HCT116 (cell line): Measurements from ENCODE around the gene RFX8. TPM values are rescaled to one million over a fixed set of nuclear protein-coding genes. Genes with fewer than 3 reads are reported as not detected.
A peak's percentile ranks its signal among the peaks of the same experiment; 100 is the strongest.

Experiments
- ATAC-seq: fragments of 200-7000 bp; cut with Tn5 transposase; 2 replicates; pipeline ENCODE4 v1.9.1; 2020; ENCODE audit warnings: mild to moderate bottlenecking, moderate library complexity
- BruUV-seq: library from RNA; stranded (reverse); fragments of 400-500 nt; replicated peaks from 2 replicates; lab custom pipeline; 2021; lab: Mats Ljungman, UMichigan
- CTCF ChIA-PET: fragments of 300-600 bp; sonication (Branson Sonifier 250); formaldehyde crosslinking; loops from one replicate; lab custom pipeline; 2021; ENCODE audit warnings: antibody characterized with exemption; lab: Charles Lee
- POLR2A ChIA-PET: fragments of 300-600, 350-600 bp; sonication (Branson Sonifier 250); formaldehyde crosslinking; loops from one replicate; lab custom pipeline; 2021; ENCODE audit warnings: antibody characterized with exemption; lab: Charles Lee
- RAD21 ChIA-PET, 2 experiments: fragments of 300-600 bp; sonication (Branson Sonifier 250); formaldehyde crosslinking; loops; one replicate each; lab custom pipeline; 2023; ENCODE audit warnings: low total read pairs in 2 of 2; ENCODE audit not compliant: uncharacterized antibody in 2 of 2, unreplicated experiment in 2 of 2, low non-redundant PET in 1 of 2; lab: Charles Lee
- DNase-seq: peaks from one replicate; pipeline ENCODE4 v3.0.0-alpha.2; 2010; ENCODE audit warnings: low read depth, low spot score
- H2AFZ ChIP-seq: fragments of 200-600 bp; shearing (Covaris generic), sonication (generic); 2 replicates; pipeline ENCODE4 v1.6.1; 2017; ENCODE audit warnings: low read depth, mixed run types, mixed read lengths, antibody characterized with exemption, low read length; ENCODE audit not compliant: poor library complexity, severe bottlenecking
- H3K27ac ChIP-seq: 2 replicates; pipeline ENCODE4 v1.5.1; 2012; ENCODE audit warnings: low read depth, low read length
- H3K27me3 ChIP-seq: fragments of 200-600 bp; sonication (generic); 2 replicates; pipeline ENCODE4 v1.6.1; 2016; ENCODE audit warnings: mixed run types, low read length, mixed read lengths; ENCODE audit not compliant: insufficient read depth
- H3K36me3 ChIP-seq, 2 experiments: fragments of 200-500 bp in 1 of 2; fragments of 200-600 bp in 1 of 2; sonication (Bioruptor generic) in 1 of 2; sonication (generic) in 1 of 2; 2 replicates each; pipeline versions ENCODE4 v1.5.1 to v1.6.1; 2014 to 2016; ENCODE audit warnings: low read length in 2 of 2, inconsistent platforms in 1 of 2, mixed read lengths in 1 of 2, mixed run types in 1 of 2; ENCODE audit not compliant: insufficient read depth in 2 of 2, control insufficient read depth in 1 of 2
- H3K4me1 ChIP-seq, 2 experiments: fragments of 200-600 bp in 1 of 2; sonication (generic) in 1 of 2; 2 replicates each; pipeline versions ENCODE4 v1.5.1 to v1.6.1; 2012 to 2017; ENCODE audit warnings: low read length in 2 of 2, inconsistent platforms in 1 of 2, mild to moderate bottlenecking in 1 of 2, mixed read lengths in 1 of 2, mixed run types in 1 of 2, moderate library complexity in 1 of 2; ENCODE audit not compliant: insufficient read depth in 2 of 2, control insufficient read depth in 1 of 2
- H3K4me2 ChIP-seq: fragments of 200-600 bp; sonication (generic); 2 replicates; pipeline ENCODE4 v1.6.1; 2017; ENCODE audit warnings: mixed run types, low read length, mixed read lengths
- H3K4me3 ChIP-seq, 2 experiments: fragments of 200-600 bp in 1 of 2; sonication (generic) in 1 of 2; replicated peaks in 1 of 2; 2 replicates each; pipeline ENCODE4 v1.5.1; 2011 to 2016; ENCODE audit warnings: low read length in 2 of 2, control low read depth in 1 of 2, low read depth in 1 of 2, mild to moderate bottlenecking in 1 of 2, mixed read lengths in 1 of 2, mixed run types in 1 of 2
- H3K79me2 ChIP-seq: fragments of 200-600 bp; sonication (generic); 2 replicates; pipeline ENCODE4 v1.6.1; 2017; ENCODE audit warnings: mild to moderate bottlenecking, mixed run types, low read length, moderate library complexity, mixed read lengths; ENCODE audit not compliant: insufficient read depth
- H3K9ac ChIP-seq: fragments of 200-600 bp; sonication (generic); 2 replicates; pipeline ENCODE4 v1.6.1; 2016; ENCODE audit warnings: low read length, mixed read lengths
- H3K9me2 ChIP-seq: fragments of 200-600 bp; sonication (generic), shearing (Covaris generic); 2 replicates; pipeline ENCODE4 v1.6.1; 2017; ENCODE audit warnings: mixed run types, mild to moderate bottlenecking, moderate library complexity; ENCODE audit not compliant: insufficient read depth
- H3K9me3 ChIP-seq, 2 experiments: fragments of 200-500 bp in 1 of 2; fragments of 200-600 bp in 1 of 2; sonication (Bioruptor generic) in 1 of 2; sonication (generic) in 1 of 2; 2 replicates each; pipeline ENCODE4 v1.6.1; 2014 to 2017; ENCODE audit warnings: low read length in 2 of 2, mixed read lengths in 2 of 2, inconsistent platforms in 1 of 2, low read depth in 1 of 2, mild to moderate bottlenecking in 1 of 2, mixed run types in 1 of 2, moderate library complexity in 1 of 2; ENCODE audit not compliant: control insufficient read depth in 1 of 2, insufficient read depth in 1 of 2
- H4K20me1 ChIP-seq: fragments of 200-600 bp; sonication (generic), shearing (Covaris generic); 2 replicates; pipeline ENCODE4 v1.6.1; 2017; ENCODE audit warnings: mixed run types, mild to moderate bottlenecking, moderate library complexity; ENCODE audit not compliant: insufficient read depth
- ATF3 ChIP-seq: IDR thresholded peaks from 2 replicates; pipeline ENCODE4 v1.6.1; 2012
- CBX3 ChIP-seq: IDR thresholded peaks from 2 replicates; pipeline ENCODE4 v1.6.1; 2012; ENCODE audit warnings: low read depth
- CEBPB ChIP-seq: IDR thresholded peaks from 2 replicates; pipeline ENCODE4 v1.6.1; 2012; ENCODE audit warnings: low read depth
- CTCF ChIP-seq, 3 experiments: fragments of 200-600 bp in 1 of 3; sonication (generic) in 1 of 3; IDR thresholded peaks in 2 of 3; conservative IDR thresholded peaks in 1 of 3; 2 replicates each; pipeline ENCODE4 v1.5.1; 2012 to 2017; ENCODE audit warnings: low read depth in 2 of 3, low read length in 2 of 3, antibody characterized with exemption in 1 of 3, borderline replicate concordance in 1 of 3, control low read depth in 1 of 3, mild to moderate bottlenecking in 1 of 3, mixed read lengths in 1 of 3, mixed run types in 1 of 3, moderate library complexity in 1 of 3; ENCODE audit not compliant: insufficient read depth in 1 of 3
- ELF1 ChIP-seq: IDR thresholded peaks from 2 replicates; pipeline ENCODE4 v1.6.1; 2012; ENCODE audit warnings: low read depth, borderline replicate concordance
- EZH2phosphoT487 ChIP-seq: fragments of 200-600 bp; IDR thresholded peaks from 2 replicates; pipeline ENCODE4 v1.6.1; 2018; ENCODE audit warnings: antibody characterized with exemption, borderline replicate concordance
- FOSL1 ChIP-seq: IDR thresholded peaks from 2 replicates; pipeline ENCODE4 v1.6.1; 2012; ENCODE audit warnings: low read depth
- MAX ChIP-seq: IDR thresholded peaks from 2 replicates; pipeline ENCODE4 v1.6.1; 2012
- POLR2A ChIP-seq: IDR thresholded peaks from 2 replicates; pipeline ENCODE4 v1.7.0; 2011; ENCODE audit warnings: borderline replicate concordance; ENCODE audit not compliant: insufficient read depth, insufficient read length; ENCODE audit errors: extremely low read depth
- POLR2AphosphoS5 ChIP-seq: IDR thresholded peaks from 2 replicates; pipeline ENCODE4 v1.6.1; 2011; ENCODE audit warnings: mild to moderate bottlenecking, low read depth, low read length, moderate library complexity
- RAD21 ChIP-seq: IDR thresholded peaks from 2 replicates; pipeline ENCODE4 v1.6.1; 2012; ENCODE audit warnings: low read depth, mild to moderate bottlenecking
- REST ChIP-seq: IDR thresholded peaks from 2 replicates; pipeline ENCODE4 v1.6.1; 2012; ENCODE audit warnings: low read depth
- SIN3A ChIP-seq: IDR thresholded peaks from 2 replicates; pipeline ENCODE4 v1.6.1; 2012; ENCODE audit warnings: low read depth
- SP1 ChIP-seq: IDR thresholded peaks from 2 replicates; pipeline ENCODE4 v1.6.1; 2012; ENCODE audit warnings: low read depth
- SRF ChIP-seq: IDR thresholded peaks from 2 replicates; pipeline ENCODE4 v1.6.1; 2012; ENCODE audit warnings: low read depth
- TCF7L2 ChIP-seq: IDR thresholded peaks from 2 replicates; pipeline ENCODE4 v1.7.0; 2011; ENCODE audit warnings: borderline replicate concordance, inconsistent platforms; ENCODE audit not compliant: insufficient read depth, insufficient read length; ENCODE audit errors: extremely low read depth
- ZBTB33 ChIP-seq: IDR thresholded peaks from 2 replicates; pipeline ENCODE4 v1.6.1; 2011; ENCODE audit warnings: mild to moderate bottlenecking, low read length, moderate library complexity; ENCODE audit not compliant: insufficient replicate concordance; ENCODE audit errors: extremely low read depth
- ZFX ChIP-seq: fragments of 450-650 bp; IDR thresholded peaks from 2 replicates; pipeline ENCODE4 v1.6.1; 2017
- ZNF274 ChIP-seq: fragments of 200-500 bp; sonication (Bioruptor generic); IDR thresholded peaks from 2 replicates; pipeline ENCODE4 v1.6.1; 2014; ENCODE audit warnings: mild to moderate bottlenecking, low read depth, low read length, inconsistent platforms
- intact Hi-C: fragments of 100-400 bp; cut with micrococcal nuclease; formaldehyde crosslinking; loops from 2 replicates; pipeline ENCODE4 v1.10.0; 2022
- total RNA-seq: library from RNA; stranded (reverse); gene quantifications from one replicate; pipeline ENCODE4 v1.2.1, GENCODE V29; 2021; ENCODE audit not compliant: unreplicated experiment

Gene RFX8
- total RNA-seq, 1 experiment from 2014 or later: not detected

- Histone ChIP-seq H3K4me2 (peak overlapping the region; percentile 88), H3K4me3 (peak overlapping the region; percentile 42 to 57), H3K36me3 (no peaks in the 10 kb centered on the region), H3K79me2 (no peaks in the 10 kb centered on the region), H3K9me2 (no peaks in the 10 kb centered on the region), H3K9me3 (no peaks in the 10 kb centered on the region), H3K27me3 (0 out of 2 replicates have a peak, but pooled peaks cover 5% of the 10 kb centered on the region), H3K4me1 (peaks cover 0 to 18% of the 10 kb centered on the region in 2 experiments; a peak in 2 of 4 replicates), H3K27ac (no peak overlapping the region), H3K9ac (no peak overlapping the region), H2AFZ (peak overlapping the region; percentile 19), H4K20me1 (no peaks in the 10 kb centered on the region)
- CTCF ChIA-PET: interaction anchor here (0.5 to 3.5 kb wide), 9 partner anchors 10 to 422 kb away, joined by 3 to 29 read pairs (median 4); partner anchors contain the start of gene RNF149
- RAD21 ChIA-PET: interaction anchor here in 1 of 2 experiments (1.2 kb wide), 1 partner anchor 44 kb away, joined by 3 read pairs; no protein-coding TSS in a partner anchor
- ATAC-seq (no peak), DNase-seq (no peak)
- intact Hi-C loops: loop anchor here (1.0 to 5.0 kb wide), 2 partner anchors 44 to 134 kb away; partner anchors contain the start of gene CNOT11
- POLR2A ChIA-PET: no interaction called here
- no TSS peak for BruUV-seq
- TF ChIP-seq CBX3 (no peak), CEBPB (no peak), ZNF274 (no peak), EZH2phosphoT487 (no peak), ELF1 (no peak), ZBTB33 (no peak), ZFX (no peak), SIN3A (no peak), SRF (no peak), CTCF (IDR thresholded peaks at IDR 0.05 in 2 of 3, conservative IDR thresholded peaks at IDR 0.05 in 1 of 3; ENCODE audit: borderline replicate concordance in 1 of 3, insufficient read depth in 1 of 3, low read depth in 2 of 3, low read length in 2 of 3) (no peak), TCF7L2 (no peak), RAD21 (no peak), POLR2AphosphoS5 (no peak), ATF3 (no peak), SP1 (no peak), POLR2A (no peak), MAX (no peak), FOSL1 (no peak), REST (no peak)
Measured at GRCh38 chr2:101386599-101387150, 88.2 kb downstream of the RFX8 start.
